ENCODE data around the gene RANBP17. TPM values are rescaled to one million over a fixed set of nuclear protein-coding genes. Genes with fewer than 3 reads are reported as not detected.

Gene RANBP17
- total RNA-seq, 8 experiments from 2014 or later: 3.8 to 43.9 (median 25.5) TPM; not detected in 1

DNA sequence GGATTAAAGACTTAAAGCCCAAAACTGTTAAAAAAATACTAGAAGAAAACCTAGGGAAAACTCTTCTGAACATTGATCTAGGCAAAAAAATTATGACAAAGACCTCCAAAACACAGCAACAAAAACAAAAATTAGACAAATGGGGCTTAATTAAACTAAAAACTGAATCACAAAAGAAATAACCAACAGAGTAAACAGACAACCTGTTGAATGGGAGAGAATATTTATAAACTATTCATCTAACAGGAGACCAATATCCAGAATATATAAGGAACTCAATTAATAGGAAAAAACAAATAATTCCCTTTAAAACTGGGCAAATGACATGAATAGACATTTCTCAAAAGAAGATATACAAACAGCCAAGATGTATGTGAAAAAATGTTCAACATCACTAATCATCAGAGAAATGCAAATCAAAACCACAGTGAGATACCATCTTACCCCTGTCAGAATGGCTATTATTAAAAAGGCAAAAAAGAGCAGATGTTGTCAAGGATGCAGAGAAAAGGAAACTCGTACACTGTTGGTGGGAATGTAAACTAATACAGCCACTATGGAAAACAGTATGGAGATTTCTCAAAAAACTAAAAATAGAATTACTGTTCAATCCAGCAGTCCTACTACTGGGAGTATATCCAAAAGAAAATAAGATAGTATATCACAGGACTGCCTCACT, 397.1 kb downstream of the RANBP17 start:
- ATAC-seq (replicated peaks in 6 of 8): peak in 2 of 8 experiments; percentile 49 to 59
- Histone ChIP-seq H3K4me1 (replicated peaks in 1 of 2) (no peaks in the 10 kb centered on the region), H3K27ac (no peak overlapping the region), H3K4me3 (no peak overlapping the region)
- 0 to 92% (median 30%) methylated on average over 1 of the region's 1 CpG; no CpG with 5 or more reads in 4 of the 10 experiments for WGBS, 10 experiments
- in situ Hi-C loops (cut with MboI; ENCODE audit: low pct_unique_long_range_greater_than_20kb in 2 of 9, low sequenced_read_pairs in 9 of 9, unreplicated experiment in 9 of 9): no loop called here

DNA sequence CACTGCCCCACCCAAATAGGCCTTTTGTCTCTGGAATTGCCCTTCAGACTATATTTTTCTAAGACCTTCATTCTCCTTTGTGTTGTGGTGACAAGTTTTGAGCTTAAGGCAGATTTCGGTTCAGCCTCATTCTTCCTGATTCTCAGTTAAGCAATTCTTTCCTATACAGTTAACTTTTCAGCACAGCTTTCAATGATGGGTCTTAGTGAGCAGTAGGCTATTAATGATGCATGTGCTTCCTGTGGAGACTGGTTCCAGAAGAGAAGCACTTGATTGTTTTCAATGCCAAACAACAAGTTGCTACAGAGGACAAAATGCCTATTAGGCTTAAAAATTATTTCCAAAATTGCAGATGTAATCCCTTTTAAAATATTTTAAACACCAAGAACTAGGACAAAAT, 399.5 kb downstream of the RANBP17 start:
- 0 to 100% (median 63%) methylated on average over 1 of the region's 1 CpG; no CpG with 5 or more reads in 5 of the 10 experiments for WGBS, 10 experiments
- in situ Hi-C loops (cut with MboI; ENCODE audit: low pct_unique_long_range_greater_than_20kb in 2 of 9, low sequenced_read_pairs in 9 of 9, unreplicated experiment in 9 of 9): no loop called here
- no peak overlapping the region for H3K27ac ChIP-seq
- H3K4me3 ChIP-seq: no peak overlapping the region
- H3K4me1 ChIP-seq (replicated peaks in 1 of 2): no peaks in the 10 kb centered on the region
- no peak for ATAC-seq (replicated peaks in 6 of 8)

- no peak overlapping the region for H3K4me3 ChIP-seq
- H3K4me1 ChIP-seq (replicated peaks in 1 of 2): no peaks in the 10 kb centered on the region
- no peak overlapping the region for H3K27ac ChIP-seq
- no peak for ATAC-seq (replicated peaks in 6 of 8)
- 10 to 100% (median 75%) methylated on average over 1 to 4 of the region's 4 CpGs for WGBS, 10 experiments
- in situ Hi-C loops (cut with MboI; ENCODE audit: low pct_unique_long_range_greater_than_20kb in 2 of 9, low sequenced_read_pairs in 9 of 9, unreplicated experiment in 9 of 9): no loop called here
Measured at GRCh38 chr5:171261904-171262303, 400.1 kb downstream of the RANBP17 start.

DNA sequence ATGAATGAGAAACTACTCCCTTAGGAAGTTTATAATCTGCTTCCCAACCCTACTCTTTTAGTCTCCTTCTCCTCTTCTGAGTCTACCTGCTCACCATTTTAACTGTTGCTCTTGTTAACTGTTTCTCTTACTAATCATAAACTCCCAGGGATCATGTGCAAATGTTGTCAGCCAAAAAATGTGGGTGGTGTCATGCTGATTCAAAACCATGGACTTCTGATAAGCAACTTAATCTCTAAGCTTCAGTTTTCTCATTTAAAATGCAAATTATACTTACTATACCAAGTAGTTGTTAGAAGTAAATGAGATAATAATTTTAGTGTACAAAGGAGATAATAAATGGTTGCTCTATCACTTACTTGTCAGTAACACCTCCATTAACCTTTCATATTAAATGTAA, 401.4 kb downstream of the RANBP17 start:
- no peak overlapping the region for H3K27ac ChIP-seq
- H3K4me1 ChIP-seq (replicated peaks in 1 of 2): no peaks in the 10 kb centered on the region
- ATAC-seq (replicated peaks in 6 of 8): no peak
- H3K4me3 ChIP-seq: no peak overlapping the region
- in situ Hi-C loops (cut with MboI; ENCODE audit: low pct_unique_long_range_greater_than_20kb in 2 of 9, low sequenced_read_pairs in 9 of 9, unreplicated experiment in 9 of 9): no loop called here

DNA sequence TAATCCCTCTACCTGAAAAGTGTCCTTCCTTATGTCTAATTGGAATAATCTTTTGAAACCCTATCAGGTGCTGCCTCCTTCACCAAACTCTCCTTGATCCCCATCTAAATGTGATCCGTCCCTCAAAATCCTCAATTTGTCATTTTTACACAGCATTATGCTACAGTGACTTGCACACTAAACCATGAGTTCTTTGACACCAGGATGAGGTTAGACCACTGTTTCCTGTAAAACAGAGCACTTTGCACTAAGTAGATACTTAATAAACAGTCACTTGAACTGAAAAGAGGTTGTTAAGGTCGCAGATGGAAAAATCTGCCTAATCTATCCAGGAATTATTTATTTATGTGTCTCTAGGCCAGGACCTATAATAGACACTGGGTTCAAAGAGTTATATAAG, 403.0 kb downstream of the RANBP17 start:
- WGBS, 10 experiments: 0 to 100% (median 72%) methylated on average over 1 to 2 of the region's 2 CpGs; no CpG with 5 or more reads in 2 of the 10 experiments
- ATAC-seq (replicated peaks in 6 of 8): no peak
- H3K4me3 ChIP-seq: no peak overlapping the region
- H3K27ac ChIP-seq: no peak overlapping the region
- peaks cover 11 to 12% of the 10 kb centered on the region in 2 donors for H3K4me1 ChIP-seq (replicated peaks in 1 of 2)
- in situ Hi-C loops (cut with MboI; ENCODE audit: low pct_unique_long_range_greater_than_20kb in 2 of 9, low sequenced_read_pairs in 9 of 9, unreplicated experiment in 9 of 9): no loop called here

- in situ Hi-C loops (cut with MboI; ENCODE audit: low pct_unique_long_range_greater_than_20kb in 2 of 9, low sequenced_read_pairs in 9 of 9, unreplicated experiment in 9 of 9): no loop called here
- peak overlapping the region; percentile 17 to 21 for H3K27ac ChIP-seq
- 7 to 63% (median 30%) methylated on average over 1 to 7 of the region's 7 CpGs for WGBS, 10 experiments
Measured at GRCh38 chr5:171268700-171269620, 407.1 kb downstream of the RANBP17 start.

GRCh38 chr5:171269717-171270116, 407.9 kb downstream of the RANBP17 start:
- ATAC-seq (replicated peaks in 6 of 8): peak in 5 of 8 experiments; percentile 39 to 57 (median 45)
- peak overlapping the region; percentile 17 to 21 for H3K27ac ChIP-seq
- H3K4me3 ChIP-seq: no peak overlapping the region
- WGBS, 10 experiments: 11 to 100% (median 32%) methylated on average over 1 to 2 of the region's 2 CpGs; no CpG with 5 or more reads in 2 of the 10 experiments
- in situ Hi-C loops (cut with MboI; ENCODE audit: low pct_unique_long_range_greater_than_20kb in 2 of 9, low sequenced_read_pairs in 9 of 9, unreplicated experiment in 9 of 9): no loop called here
- H3K4me1 ChIP-seq (replicated peaks in 1 of 2): peaks cover 12 to 24% of the 10 kb centered on the region in 2 donors

More at GRCh38 chr5:171268700-171269620, 407.1 kb downstream of the RANBP17 start:
- Histone ChIP-seq H3K4me3 (no peak overlapping the region), H3K4me1 (replicated peaks in 1 of 2) (peaks cover 12 to 24% of the 10 kb centered on the region in 2 donors)
- peak in 5 of 8 experiments; percentile 84 to 92 (median 88) for ATAC-seq (replicated peaks in 6 of 8)

- H3K4me1 ChIP-seq (replicated peaks in 1 of 2): peaks cover 16 to 24% of the 10 kb centered on the region in 2 donors
- no peak for ATAC-seq (replicated peaks in 6 of 8)
- H3K4me3 ChIP-seq: no peak overlapping the region
- WGBS, 10 experiments: 15 to 100% (median 85%) methylated on average over 1 to 3 of the region's 3 CpGs
- H3K27ac ChIP-seq: no peak overlapping the region
- in situ Hi-C loops (cut with MboI; ENCODE audit: low pct_unique_long_range_greater_than_20kb in 2 of 9, low sequenced_read_pairs in 9 of 9, unreplicated experiment in 9 of 9): no loop called here
Measured at GRCh38 chr5:171270136-171270535, 408.3 kb downstream of the RANBP17 start.

DNA sequence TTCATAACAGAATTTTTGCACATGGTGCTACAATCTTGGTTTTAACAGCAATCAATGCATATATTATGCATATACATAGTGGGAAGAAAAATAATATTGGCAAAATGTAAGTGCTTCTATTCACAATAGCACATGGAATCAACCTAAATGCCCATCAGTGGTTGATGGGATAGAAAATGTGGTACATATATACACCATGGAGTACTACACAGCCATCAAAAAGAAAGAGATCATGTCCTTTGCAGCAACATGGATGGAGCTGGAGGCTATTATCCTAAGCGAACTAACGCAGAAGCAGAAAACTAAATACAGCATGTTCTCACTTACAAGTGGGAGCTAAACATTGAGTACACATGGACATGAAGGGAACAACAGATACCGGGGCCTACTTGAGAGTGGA, 410.0 kb downstream of the RANBP17 start:
- WGBS, 10 experiments: 58 to 100% (median 86%) methylated on average over 1 to 3 of the region's 3 CpGs; no CpG with 5 or more reads in 1 of the 10 experiments

GRCh38 chr5:171272996-171273970, 411.5 kb downstream of the RANBP17 start:
- 0 to 70% (median 33%) methylated on average over 1 to 2 of the region's 2 CpGs; no CpG with 5 or more reads in 3 of the 10 experiments for WGBS, 10 experiments
- peaks cover 25 to 37% of the 10 kb centered on the region in 2 donors for H3K4me1 ChIP-seq (replicated peaks in 1 of 2)
- H3K27ac ChIP-seq: no peak overlapping the region
- no peak overlapping the region for H3K4me3 ChIP-seq
- in situ Hi-C loops (cut with MboI; ENCODE audit: low pct_unique_long_range_greater_than_20kb in 2 of 9, low sequenced_read_pairs in 9 of 9, unreplicated experiment in 9 of 9): no loop called here
- ATAC-seq (replicated peaks in 6 of 8): peak in 3 of 8 experiments; percentile 56 to 63 (median 60)

More for the DNA sequence above, 410.0 kb downstream of the RANBP17 start:
- H3K27ac ChIP-seq: no peak overlapping the region
- ATAC-seq (replicated peaks in 6 of 8): no peak
- peaks cover 25 to 38% of the 10 kb centered on the region in 2 donors for H3K4me1 ChIP-seq (replicated peaks in 1 of 2)
- in situ Hi-C loops (cut with MboI; ENCODE audit: low pct_unique_long_range_greater_than_20kb in 2 of 9, low sequenced_read_pairs in 9 of 9, unreplicated experiment in 9 of 9): no loop called here
- no peak overlapping the region for H3K4me3 ChIP-seq

DNA sequence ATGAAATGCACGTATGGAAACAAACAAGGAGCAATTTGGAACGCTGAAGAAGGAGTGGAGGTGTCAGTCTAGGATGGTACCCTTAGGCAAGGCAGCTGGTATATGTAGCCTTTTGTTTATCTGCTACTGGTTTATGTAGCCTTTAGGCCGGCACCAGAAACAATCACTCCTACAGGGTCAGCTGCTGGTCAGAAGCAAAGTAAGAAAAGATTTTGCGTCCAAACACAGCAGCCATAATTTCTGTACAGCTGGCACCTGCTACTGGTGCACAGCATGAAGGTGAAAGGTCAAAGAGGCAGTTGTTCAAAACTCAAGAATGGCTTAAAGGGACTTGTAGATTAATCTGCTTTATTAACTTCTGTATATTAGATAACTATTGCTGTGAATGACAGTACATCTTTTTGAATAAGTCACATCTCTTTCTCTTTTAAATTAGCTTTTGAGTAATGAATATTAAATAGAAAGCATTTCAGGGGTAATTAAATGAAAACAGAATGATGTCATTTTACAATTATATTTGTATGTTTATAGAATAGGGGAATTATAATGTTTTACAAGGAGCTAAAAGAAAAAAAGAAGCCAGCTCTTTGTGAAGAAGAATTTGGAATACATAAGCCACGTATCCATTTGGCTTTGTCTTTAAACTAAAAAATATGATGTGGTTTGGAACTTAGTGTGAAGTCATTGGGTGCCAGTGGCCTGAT, 414.2 kb downstream of the RANBP17 start:
- peaks cover 13 to 17% of the 10 kb centered on the region in 2 donors for H3K4me1 ChIP-seq (replicated peaks in 1 of 2)
- 17 to 64% (median 33%) methylated on average over 2 to 5 of the region's 5 CpGs; no CpG with 5 or more reads in 1 of the 10 experiments for WGBS, 10 experiments
- H3K27ac ChIP-seq: no peak overlapping the region
- in situ Hi-C loops (cut with MboI; ENCODE audit: low pct_unique_long_range_greater_than_20kb in 2 of 9, low sequenced_read_pairs in 9 of 9, unreplicated experiment in 9 of 9): no loop called here
- H3K4me3 ChIP-seq: no peak overlapping the region
- ATAC-seq (replicated peaks in 6 of 8): peak in 5 of 8 experiments; percentile 24 to 60 (median 33)

- Histone ChIP-seq H3K4me1 (replicated peaks in 1 of 2) (no peaks in the 10 kb centered on the region), H3K4me3 (no peak overlapping the region), H3K27ac (no peak overlapping the region)
- 19 to 100% (median 59%) methylated on average over 1 to 6 of the region's 7 CpGs for WGBS, 10 experiments
- ATAC-seq (replicated peaks in 6 of 8): peak in 3 of 8 experiments; percentile 26 to 82 (median 75)
- in situ Hi-C loops (cut with MboI; ENCODE audit: low pct_unique_long_range_greater_than_20kb in 2 of 9, low sequenced_read_pairs in 9 of 9, unreplicated experiment in 9 of 9): no loop called here
Measured at GRCh38 chr5:171283753-171284152, 421.9 kb downstream of the RANBP17 start.
